Measurements from ENCODE around the gene CTNND2.

- TF ChIP-seq HDAC2 (IDR thresholded peaks at IDR 0.05) (no peak), CBX8 (IDR thresholded peaks at IDR 0.05; ENCODE audit: borderline replicate concordance, extremely low read depth, low read depth, low read length, poor library complexity, severe bottlenecking) (no peak), MCM3 (IDR thresholded peaks at IDR 0.05) (no peak), ZNF253 (CRISPR knock-in tag; conservative IDR thresholded peaks at IDR 0.05) (no peak), CREM (IDR thresholded peaks at IDR 0.05; ENCODE audit: low read depth) (no peak), REST (IDR thresholded peaks at IDR 0.05; ENCODE audit: borderline replicate concordance) (no peak), REST (CRISPR knock-in tag; IDR thresholded peaks at IDR 0.05; ENCODE audit: low read depth) (no peak), NR2F6 (CRISPR knock-in tag; IDR thresholded peaks at IDR 0.05) (no peak), FOS (IDR thresholded peaks at IDR 0.05; ENCODE audit: extremely low read depth, insufficient read length) (no peak), STAG1 (CRISPR knock-in tag; IDR thresholded peaks at IDR 0.05; ENCODE audit: borderline replicate concordance) (no peak)
- TF ChIP-seq, protein P1, sequence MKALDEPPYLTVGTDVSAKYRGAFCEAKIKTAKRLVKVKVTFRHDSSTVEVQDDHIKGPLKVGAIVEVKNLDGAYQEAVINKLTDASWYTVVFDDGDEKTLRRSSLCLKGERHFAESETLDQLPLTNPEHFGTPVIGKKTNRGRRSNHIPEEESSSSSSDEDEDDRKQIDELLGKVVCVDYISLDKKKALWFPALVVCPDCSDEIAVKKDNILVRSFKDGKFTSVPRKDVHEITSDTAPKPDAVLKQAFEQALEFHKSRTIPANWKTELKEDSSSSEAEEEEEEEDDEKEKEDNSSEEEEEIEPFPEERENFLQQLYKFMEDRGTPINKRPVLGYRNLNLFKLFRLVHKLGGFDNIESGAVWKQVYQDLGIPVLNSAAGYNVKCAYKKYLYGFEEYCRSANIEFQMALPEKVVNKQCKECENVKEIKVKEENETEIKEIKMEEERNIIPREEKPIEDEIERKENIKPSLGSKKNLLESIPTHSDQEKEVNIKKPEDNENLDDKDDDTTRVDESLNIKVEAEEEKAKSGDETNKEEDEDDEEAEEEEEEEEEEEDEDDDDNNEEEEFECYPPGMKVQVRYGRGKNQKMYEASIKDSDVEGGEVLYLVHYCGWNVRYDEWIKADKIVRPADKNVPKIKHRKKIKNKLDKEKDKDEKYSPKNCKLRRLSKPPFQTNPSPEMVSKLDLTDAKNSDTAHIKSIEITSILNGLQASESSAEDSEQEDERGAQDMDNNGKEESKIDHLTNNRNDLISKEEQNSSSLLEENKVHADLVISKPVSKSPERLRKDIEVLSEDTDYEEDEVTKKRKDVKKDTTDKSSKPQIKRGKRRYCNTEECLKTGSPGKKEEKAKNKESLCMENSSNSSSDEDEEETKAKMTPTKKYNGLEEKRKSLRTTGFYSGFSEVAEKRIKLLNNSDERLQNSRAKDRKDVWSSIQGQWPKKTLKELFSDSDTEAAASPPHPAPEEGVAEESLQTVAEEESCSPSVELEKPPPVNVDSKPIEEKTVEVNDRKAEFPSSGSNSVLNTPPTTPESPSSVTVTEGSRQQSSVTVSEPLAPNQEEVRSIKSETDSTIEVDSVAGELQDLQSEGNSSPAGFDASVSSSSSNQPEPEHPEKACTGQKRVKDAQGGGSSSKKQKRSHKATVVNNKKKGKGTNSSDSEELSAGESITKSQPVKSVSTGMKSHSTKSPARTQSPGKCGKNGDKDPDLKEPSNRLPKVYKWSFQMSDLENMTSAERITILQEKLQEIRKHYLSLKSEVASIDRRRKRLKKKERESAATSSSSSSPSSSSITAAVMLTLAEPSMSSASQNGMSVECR (CRISPR knock-in tag; IDR thresholded peaks at IDR 0.05), result no peak
- TF ChIP-seq, protein P2, sequence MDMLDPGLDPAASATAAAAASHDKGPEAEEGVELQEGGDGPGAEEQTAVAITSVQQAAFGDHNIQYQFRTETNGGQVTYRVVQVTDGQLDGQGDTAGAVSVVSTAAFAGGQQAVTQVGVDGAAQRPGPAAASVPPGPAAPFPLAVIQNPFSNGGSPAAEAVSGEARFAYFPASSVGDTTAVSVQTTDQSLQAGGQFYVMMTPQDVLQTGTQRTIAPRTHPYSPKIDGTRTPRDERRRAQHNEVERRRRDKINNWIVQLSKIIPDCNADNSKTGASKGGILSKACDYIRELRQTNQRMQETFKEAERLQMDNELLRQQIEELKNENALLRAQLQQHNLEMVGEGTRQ (CRISPR knock-in tag; IDR thresholded peaks at IDR 0.05), result no peak
These were observed 916.8 kb downstream of the CTNND2 start for GRCh38 chr5:10987276-10987924.

All from K562 (cell line).